Neural cell (in vitro differentiated cells): Measurements from ENCODE around the gene MIA2.

Source experiments
- EZH2 ChIP-seq: fragments of 200-600, 300-800 bp; shearing (Covaris generic), sonication (generic); IDR thresholded peaks from 2 replicates; pipeline ENCODE4 v1.6.1; 2014; ENCODE audit warnings: antibody characterized with exemption, low read length, borderline replicate concordance, mild to moderate bottlenecking; ENCODE audit not compliant: insufficient read depth, poor library complexity, severe bottlenecking
- POLR2AphosphoS5 ChIP-seq: IDR thresholded peaks from 2 replicates; pipeline ENCODE4 v1.6.1; 2012
- TAF1 ChIP-seq: IDR thresholded peaks from 2 replicates; pipeline ENCODE4 v1.6.1; 2012; ENCODE audit warnings: low read depth
- TF ChIP-seq, protein P1 (sequence below): fragments of 450-650 bp; IDR thresholded peaks from 2 replicates; pipeline ENCODE4 v1.5.1; 2014; ENCODE audit warnings: antibody characterized with exemption, mild to moderate bottlenecking, moderate library complexity; ENCODE audit not compliant: poor library complexity, severe bottlenecking

DNA sequence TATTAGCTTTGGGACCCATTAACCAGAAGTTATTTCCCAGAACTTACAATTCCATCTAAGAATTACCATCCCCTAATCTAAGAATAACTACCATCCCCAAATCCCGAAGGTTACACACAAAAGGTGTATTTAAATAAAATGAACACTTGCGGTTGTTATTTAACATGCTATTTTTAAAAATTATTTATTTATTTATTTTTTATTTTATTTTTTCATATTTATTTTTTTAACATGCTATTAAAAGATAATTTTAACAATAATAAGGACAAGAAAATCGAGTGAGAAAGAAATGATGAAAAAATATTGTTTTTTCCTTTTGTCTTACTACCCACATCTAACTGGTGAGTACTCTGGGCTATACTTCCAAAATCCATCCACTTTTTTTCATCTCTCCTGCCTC lies 192.2 kb downstream of the MIA2 start:
- TF ChIP-seq, protein P1, sequence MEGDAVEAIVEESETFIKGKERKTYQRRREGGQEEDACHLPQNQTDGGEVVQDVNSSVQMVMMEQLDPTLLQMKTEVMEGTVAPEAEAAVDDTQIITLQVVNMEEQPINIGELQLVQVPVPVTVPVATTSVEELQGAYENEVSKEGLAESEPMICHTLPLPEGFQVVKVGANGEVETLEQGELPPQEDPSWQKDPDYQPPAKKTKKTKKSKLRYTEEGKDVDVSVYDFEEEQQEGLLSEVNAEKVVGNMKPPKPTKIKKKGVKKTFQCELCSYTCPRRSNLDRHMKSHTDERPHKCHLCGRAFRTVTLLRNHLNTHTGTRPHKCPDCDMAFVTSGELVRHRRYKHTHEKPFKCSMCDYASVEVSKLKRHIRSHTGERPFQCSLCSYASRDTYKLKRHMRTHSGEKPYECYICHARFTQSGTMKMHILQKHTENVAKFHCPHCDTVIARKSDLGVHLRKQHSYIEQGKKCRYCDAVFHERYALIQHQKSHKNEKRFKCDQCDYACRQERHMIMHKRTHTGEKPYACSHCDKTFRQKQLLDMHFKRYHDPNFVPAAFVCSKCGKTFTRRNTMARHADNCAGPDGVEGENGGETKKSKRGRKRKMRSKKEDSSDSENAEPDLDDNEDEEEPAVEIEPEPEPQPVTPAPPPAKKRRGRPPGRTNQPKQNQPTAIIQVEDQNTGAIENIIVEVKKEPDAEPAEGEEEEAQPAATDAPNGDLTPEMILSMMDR = no peak
- TF ChIP-seq POLR2AphosphoS5 = no peak
- TF ChIP-seq EZH2 = no peak
- TF ChIP-seq TAF1 = no peak
